A549 (cell line): ENCODE data around the gene YKT6.

ENCODE experiments used
- CBX2 ChIP-seq: fragments of 200-600 bp; sonication (generic); IDR thresholded peaks from 2 replicates; pipeline ENCODE4 v1.6.1; 2016; ENCODE audit warnings: low read depth, mild to moderate bottlenecking, borderline replicate concordance
- CEBPB ChIP-seq, 2 experiments: fragments of >200 bp in 1 of 2; sonication (Bioruptor Twin) in 1 of 2; formaldehyde crosslinking in 1 of 2; IDR thresholded peaks; 2 replicates each; pipeline ENCODE4 v1.6.1; 2012 to 2016
- CHD4 ChIP-seq: fragments of 200-600 bp; sonication (generic); IDR thresholded peaks from 2 replicates; pipeline ENCODE4 v1.6.1; 2016; ENCODE audit warnings: antibody characterized with exemption, mild to moderate bottlenecking, borderline replicate concordance
- CTCF ChIP-seq: fragments of >200 bp; sonication (Bioruptor Twin); formaldehyde crosslinking; IDR thresholded peaks from 3 replicates; pipeline ENCODE4 v1.5.1; 2016
- EHF ChIP-seq: fragments of 250-450 bp; sonication (Bioruptor Pico); IDR thresholded peaks from 2 replicates; pipeline ENCODE4 v1.5.0; 2020; ENCODE audit warnings: mild to moderate bottlenecking
- EP300 ChIP-seq, 2 experiments: fragments of >200 bp; sonication (Bioruptor Twin); formaldehyde crosslinking; IDR thresholded peaks; 2 replicates in 1 of 2; 3 replicates in 1 of 2; pipeline ENCODE4 v1.6.1; 2016 to 2017
- MAX ChIP-seq: IDR thresholded peaks from 2 replicates; pipeline ENCODE4 v1.6.1; 2012
- MAZ ChIP-seq: fragments of 150-350 bp; IDR thresholded peaks from 2 replicates; pipeline ENCODE4 v1.6.1; 2014; ENCODE audit warnings: antibody characterized with exemption, low read depth, low read length, borderline replicate concordance
- POLR2A ChIP-seq: IDR thresholded peaks from 2 replicates; pipeline ENCODE4 v1.6.1; 2012; ENCODE audit warnings: mild to moderate bottlenecking, low read length
- RAD21 ChIP-seq, 2 experiments: fragments of >200 bp in 1 of 2; sonication (Bioruptor Twin) in 1 of 2; formaldehyde crosslinking in 1 of 2; IDR thresholded peaks in 1 of 2; conservative IDR thresholded peaks in 1 of 2; 2 replicates in 1 of 2; 3 replicates in 1 of 2; pipeline ENCODE4 v1.6.1; 2012 to 2018; ENCODE audit warnings: inconsistent platforms in 1 of 2
- TP53 ChIP-seq: fragments of 250-450 bp; sonication (Bioruptor Pico); IDR thresholded peaks from 2 replicates; pipeline ENCODE4 v1.5.0; 2021; ENCODE audit warnings: mild to moderate bottlenecking, moderate library complexity
- ZFP36 ChIP-seq: fragments of 450-650 bp; IDR thresholded peaks from 2 replicates; pipeline ENCODE4 v1.6.1; 2014; ENCODE audit warnings: borderline replicate concordance; ENCODE audit not compliant: partially characterized antibody
- ZNF302 ChIP-seq: fragments of 250-450 bp; sonication (Bioruptor Pico); IDR thresholded peaks from 2 replicates; pipeline ENCODE4 v1.9.0; 2021; ENCODE audit warnings: inconsistent platforms, mild to moderate bottlenecking, moderate library complexity

DNA sequence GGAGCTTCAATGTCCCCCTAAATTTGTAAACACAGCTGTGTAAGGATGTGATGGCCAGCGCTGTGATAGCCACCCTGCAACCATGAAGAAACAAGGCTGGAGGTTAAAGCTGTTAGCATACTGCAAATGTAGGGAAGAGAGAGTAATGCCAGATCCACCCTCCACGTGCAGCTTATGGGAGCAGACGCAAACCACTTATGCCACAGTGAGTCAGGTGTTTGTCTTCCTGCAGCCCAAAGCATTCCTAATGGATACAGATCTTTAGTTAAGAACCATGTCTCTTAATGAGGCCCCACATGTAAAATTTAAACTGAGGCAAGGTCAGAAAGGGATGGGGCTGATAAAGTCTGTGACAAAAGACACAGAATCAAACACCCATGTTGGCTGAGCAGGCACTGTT, 46.1 kb upstream of the YKT6 start:
- no peak for TF ChIP-seq EP300 (IDR thresholded peaks at IDR 0.05)
- no peak for TF ChIP-seq POLR2A
- no peak for TF ChIP-seq CTCF
- no peak for TF ChIP-seq CHD4
- no peak for TF ChIP-seq ZNF302 (CRISPR knock-in tag)
- TF ChIP-seq RAD21 (conservative IDR thresholded peaks at IDR 0.05 in 1 of 2, IDR thresholded peaks at IDR 0.05 in 1 of 2), result no peak
- no peak for TF ChIP-seq CEBPB (IDR thresholded peaks at IDR 0.05)
- no peak for TF ChIP-seq ZFP36
- no peak for TF ChIP-seq CBX2
- no peak for TF ChIP-seq TP53 (CRISPR knock-in tag)
- TF ChIP-seq EHF (CRISPR knock-in tag), result no peak
- TF ChIP-seq MAX, result no peak
- TF ChIP-seq MAZ, result no peak
